ENCODE measurements around the gene SLC12A2. TPM values are rescaled to one million over a fixed set of nuclear protein-coding genes. Genes with fewer than 3 reads are reported as not detected.

SLC12A2 gene
- 49.0 and 70.0 TPM in 2 replicates for total RNA-seq

GRCh38 chr5:128083033-128083810, at the start of gene SLC12A2:
TSS of gene SLC12A2 (plus strand) at chr5:128083766. CDS start at chr5:128083955, 189 bp downstream.

Measured in regular cardiac myocyte (primary cell).